NB4 (cell line): ENCODE results near the gene IQCH.

Experiments
- DNase-seq: peaks from one replicate; pipeline ENCODE4 v3.0.0; 2010; ENCODE audit warnings: low read depth
- H3K4me3 ChIP-seq: one replicate; pipeline ENCODE4 v1.5.1; 2011; ENCODE audit warnings: mild to moderate bottlenecking, low read depth, low read length, moderate library complexity
- CTCF ChIP-seq: IDR thresholded peaks from one replicate; pipeline ENCODE4 v1.5.1; 2012; ENCODE audit warnings: low read depth, low read length
- MAX ChIP-seq: IDR thresholded peaks from 2 replicates; pipeline ENCODE4 v1.6.1; 2011; ENCODE audit warnings: low read depth, low read length
- MYC ChIP-seq: IDR thresholded peaks from 2 replicates; pipeline ENCODE4 v1.6.1; 2011; ENCODE audit warnings: low read depth, low read length
- POLR2A ChIP-seq: IDR thresholded peaks from 2 replicates; pipeline ENCODE4 v1.6.1; 2011; ENCODE audit warnings: mild to moderate bottlenecking; ENCODE audit not compliant: insufficient read length; ENCODE audit errors: extremely low read depth

Gene IQCH

GRCh38 chr15:67379530-67379929 is 124.9 kb downstream of the IQCH start:
- H3K4me3 ChIP-seq, result no peak overlapping the region
- TF ChIP-seq MYC (no peak), MAX (no peak), POLR2A (no peak), CTCF (no peak)
- no peak for DNase-seq

- no peak for TF ChIP-seq CTCF
- TF ChIP-seq POLR2A, result no peak
- TF ChIP-seq MYC, result no peak
- TF ChIP-seq MAX, result no peak
- no peak for DNase-seq
- no peak overlapping the region for H3K4me3 ChIP-seq
Measured at GRCh38 chr15:67380921-67381320, 126.3 kb downstream of the IQCH start.

- TF ChIP-seq CTCF (no peak), MYC (no peak), POLR2A (no peak)
- no peak for DNase-seq
- H3K4me3 ChIP-seq, result no peak overlapping the region
Measured at GRCh38 chr15:67381416-67382045, 126.9 kb downstream of the IQCH start.

GRCh38 chr15:67382723-67383122 is 128.1 kb downstream of the IQCH start:
- no peak for DNase-seq
- TF ChIP-seq MAX (no peak), CTCF (no peak), POLR2A (no peak), MYC (no peak)
- no peak overlapping the region for H3K4me3 ChIP-seq

- DNase-seq, result no peak
- no peak for TF ChIP-seq POLR2A
- no peak for TF ChIP-seq MAX
- no peak for TF ChIP-seq MYC
- TF ChIP-seq CTCF, result no peak
- H3K4me3 ChIP-seq, result no peak overlapping the region
Measured at GRCh38 chr15:67383899-67384298, 129.3 kb downstream of the IQCH start.

- H3K4me3 ChIP-seq, result no peak overlapping the region
- no peak for TF ChIP-seq POLR2A
- no peak for TF ChIP-seq MAX
- TF ChIP-seq CTCF, result no peak
- no peak for TF ChIP-seq MYC
- no peak for DNase-seq
Measured at GRCh38 chr15:67384761-67385160, 130.2 kb downstream of the IQCH start.
